A673 (cell line): ENCODE results near the gene FAM174B.

Source experiments
- CTCF ChIP-seq: fragments of 300-800, 200-600 bp; sonication (generic); conservative IDR thresholded peaks from 2 replicates; pipeline ENCODE4 v1.5.1; 2017; ENCODE audit warnings: low read depth, mild to moderate bottlenecking, antibody characterized with exemption, low read length, moderate library complexity, mixed read lengths
- EZH2 ChIP-seq: fragments of 200-600 bp; sonication (generic); IDR thresholded peaks from 2 replicates; pipeline ENCODE4 v1.6.1; 2017; ENCODE audit warnings: borderline replicate concordance, low read depth, mild to moderate bottlenecking, mixed read lengths, antibody characterized with exemption, low read length; ENCODE audit not compliant: poor library complexity, severe bottlenecking

DNA sequence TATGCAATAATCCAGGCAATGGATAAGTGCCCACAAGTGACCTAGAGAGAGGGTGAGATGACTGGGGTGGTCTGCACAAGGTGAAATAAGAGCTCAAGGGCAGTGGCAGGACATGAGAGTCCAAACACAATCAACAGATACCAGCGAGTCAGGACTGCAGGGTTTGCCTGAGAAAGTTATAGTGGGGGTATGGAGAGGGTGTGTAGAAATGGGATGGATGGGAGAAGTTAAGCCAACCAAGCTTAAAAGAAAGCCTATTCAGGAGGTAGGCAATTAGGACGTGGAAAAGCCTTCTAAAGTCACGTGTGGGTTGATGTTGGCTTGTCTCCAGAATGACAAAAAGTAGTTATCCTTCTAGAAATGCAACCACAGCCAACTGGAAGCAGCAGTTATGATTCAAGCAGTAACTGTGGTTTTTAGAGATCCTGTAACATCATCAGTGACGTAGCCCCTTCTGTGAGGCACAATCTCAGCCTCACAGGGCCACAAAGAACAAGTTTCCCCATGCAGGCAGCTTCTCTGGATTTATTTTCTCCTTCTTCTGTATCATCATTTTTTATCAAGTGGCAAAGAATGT lies 56.1 kb downstream of the FAM174B start:
- no peak for TF ChIP-seq CTCF
- TF ChIP-seq EZH2, result no peak
